Epithelial cell of proximal tubule (primary cell): ENCODE measurements around the gene TOP2A. TPM values are rescaled to one million over a fixed set of nuclear protein-coding genes. Genes with fewer than 3 reads are reported as not detected.
"Not testable (repeated sequence)": the region's sequence is repeated elsewhere in the genome, so short reads cannot be mapped to it uniquely, and the experiment has no call there.

Source experiments
- DNase-seq: peaks from one replicate; pipeline ENCODE4 v3.0.0-alpha.2; 2011; ENCODE audit warnings: low read depth
- H3K4me3 ChIP-seq: 2 replicates; pipeline ENCODE4 v1.5.1; 2011; ENCODE audit warnings: low read depth, mild to moderate bottlenecking, low read length
- CTCF ChIP-seq: conservative IDR thresholded peaks from 2 replicates; pipeline ENCODE4 v1.5.1; 2012; ENCODE audit warnings: low read depth, mild to moderate bottlenecking, low read length
- total RNA-seq: library from RNA; depleted of rRNA; stranded (reverse); fragments of >200 nt; gene quantifications from 2 replicates; pipeline ENCODE4 v1.2.3, GENCODE V29; 2015

The TOP2A gene
- total RNA-seq, 1 donor from 2014 or later, result 206 TPM

DNA sequence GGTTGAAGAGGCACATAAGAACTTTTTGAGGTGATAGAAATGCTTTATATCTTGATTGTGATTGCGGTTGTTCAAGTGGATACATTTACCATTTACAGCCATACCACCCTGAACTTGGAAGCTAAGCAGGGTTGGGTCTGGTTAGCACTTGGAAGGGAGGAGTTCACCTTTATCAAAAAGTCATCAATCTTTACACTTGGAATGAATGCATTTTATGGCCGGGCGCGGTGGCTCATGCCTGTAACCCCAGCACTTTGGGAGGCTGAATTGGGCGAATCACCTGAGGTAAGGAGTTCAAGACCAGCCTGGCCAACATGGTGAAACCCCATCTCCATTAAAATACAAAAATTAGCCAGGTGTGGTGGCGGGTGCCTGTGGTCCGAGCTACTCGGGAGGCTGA, 43.7 kb downstream of the TOP2A start:
- no peak for TF ChIP-seq CTCF
- DNase-seq, result no peak
- no peak overlapping the region for H3K4me3 ChIP-seq

GRCh38 chr17:40373324-40373723, 44.4 kb downstream of the TOP2A start:
- no peak for TF ChIP-seq CTCF
- DNase-seq, result no peak
- H3K4me3 ChIP-seq, result no peak overlapping the region

- DNase-seq, H3K4me3 ChIP-seq: not testable (repeated sequence)
Measured at GRCh38 chr17:40372644-40373043, 45.1 kb downstream of the TOP2A start.

DNA sequence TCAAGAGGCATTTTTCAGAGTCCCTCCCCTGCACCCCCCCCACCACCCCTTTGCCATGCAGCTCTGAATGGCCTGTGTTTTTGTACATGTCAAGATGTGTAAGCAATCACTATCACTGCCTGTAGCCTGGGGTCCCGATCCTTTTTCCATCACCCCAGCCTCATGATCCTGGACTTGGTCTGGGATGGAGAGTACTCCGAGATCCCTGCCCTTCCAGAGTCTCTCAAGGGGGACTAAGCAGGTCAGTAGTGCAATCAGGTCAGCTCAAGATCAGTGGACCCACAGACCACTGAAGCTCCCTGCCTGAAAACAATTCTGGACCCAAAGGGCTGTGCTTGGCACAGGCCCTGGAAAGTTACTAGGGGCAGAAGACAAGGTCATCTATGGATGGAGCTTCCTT, 45.7 kb downstream of the TOP2A start:
- no peak for DNase-seq
- TF ChIP-seq CTCF, result no peak
- no peak overlapping the region for H3K4me3 ChIP-seq

- DNase-seq, result no peak
- no peak overlapping the region for H3K4me3 ChIP-seq
- no peak for TF ChIP-seq CTCF
Measured at GRCh38 chr17:40371261-40371929, 46.3 kb downstream of the TOP2A start.

DNA sequence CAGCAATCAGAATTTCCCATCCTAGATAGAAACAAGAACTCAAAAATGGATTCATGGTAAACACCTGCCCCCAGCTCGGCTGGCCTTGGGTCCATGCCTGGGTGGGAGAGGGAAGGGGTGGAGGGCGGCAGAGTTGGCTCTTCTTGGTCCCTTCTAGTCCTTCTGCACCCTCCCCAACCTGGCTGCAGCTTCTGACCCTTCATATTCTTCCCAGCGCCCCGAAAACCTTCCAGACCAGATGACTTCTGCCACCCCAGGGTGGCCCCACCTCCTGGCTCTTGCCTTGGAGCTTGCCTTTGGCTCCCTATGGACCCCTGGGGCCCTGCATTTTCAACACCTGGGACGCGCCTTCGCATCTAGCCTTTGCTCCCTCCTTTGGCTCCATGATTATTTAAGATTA, 47.8 kb downstream of the TOP2A start:
- DNase-seq, result no peak
- TF ChIP-seq CTCF, result no peak
- H3K4me3 ChIP-seq, result no peak overlapping the region

- not testable (repeated sequence) for DNase-seq, H3K4me3 ChIP-seq
Measured at GRCh38 chr17:40367728-40368127, 50.0 kb downstream of the TOP2A start.

DNA sequence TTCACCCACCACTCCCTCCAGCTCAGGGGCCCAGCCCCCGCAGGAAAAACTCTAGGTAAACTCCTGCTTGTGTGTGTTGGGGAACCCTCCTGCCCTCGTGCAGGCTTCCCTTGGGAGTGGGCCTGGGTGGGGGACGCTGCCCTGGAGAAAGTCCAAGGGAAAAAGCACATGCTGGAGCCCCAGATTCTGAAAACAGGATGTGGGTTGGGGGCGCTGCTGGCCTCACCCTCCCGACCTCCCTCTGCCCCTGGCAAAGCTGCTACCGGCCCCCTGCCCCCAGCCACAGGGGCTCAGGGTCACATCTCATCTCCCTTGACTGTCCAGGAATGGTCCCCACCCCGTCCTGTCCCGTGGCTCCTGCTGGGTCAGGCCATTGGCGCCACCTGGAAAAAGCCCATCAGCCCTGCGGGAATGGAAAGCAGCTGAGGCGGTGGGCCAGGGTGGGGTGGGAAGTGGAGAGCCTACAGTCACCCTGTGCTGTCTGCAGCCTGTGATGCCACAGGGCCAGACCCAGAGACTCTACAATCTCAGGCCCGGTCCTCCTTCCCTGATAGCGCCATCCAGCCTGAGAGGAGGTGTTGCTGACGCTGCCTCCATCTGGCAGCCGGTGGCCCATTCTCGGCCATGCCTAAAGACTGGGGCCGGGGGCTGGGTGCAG, 50.7 kb downstream of the TOP2A start:
- H3K4me3 ChIP-seq, result no peak overlapping the region
- TF ChIP-seq CTCF, result no peak
- no peak for DNase-seq
